Neural cell (in vitro differentiated cells): ENCODE data around the gene KRTAP12-1. TPM values are rescaled to one million over a fixed set of nuclear protein-coding genes. Genes with fewer than 3 reads are reported as not detected.

Source experiments
- H2AFZ ChIP-seq: fragments of 200-600, 300-800 bp; sonication (generic), shearing (Covaris generic); 2 replicates; pipeline ENCODE4 v1.6.0; 2014; ENCODE audit warnings: low read depth, mild to moderate bottlenecking, antibody characterized with exemption, low read length, moderate library complexity
- H3F3A ChIP-seq: fragments of 200-600 bp; shearing (Covaris generic); 2 replicates; pipeline ENCODE4 v1.6.1; 2016; ENCODE audit warnings: mild to moderate bottlenecking, moderate library complexity, mixed read lengths, antibody characterized with exemption, low read length; ENCODE audit not compliant: insufficient read depth, poor library complexity, severe bottlenecking
- H3K27ac ChIP-seq: fragments of 200-600, 300-800 bp; sonication (generic), shearing (Covaris generic); 2 replicates; pipeline ENCODE4 v1.5.1; 2014; ENCODE audit warnings: mild to moderate bottlenecking, low read length, moderate library complexity
- H3K27me3 ChIP-seq: fragments of 300-800, 200-600 bp; sonication (generic), shearing (Covaris generic); 2 replicates; pipeline ENCODE4 v1.6.0; 2014; ENCODE audit warnings: mild to moderate bottlenecking, low read depth, low read length, moderate library complexity; ENCODE audit not compliant: insufficient read depth
- H3K36me3 ChIP-seq: fragments of 300-800, 200-600 bp; sonication (generic), shearing (Covaris generic); 2 replicates; pipeline ENCODE4 v1.5.1; 2014; ENCODE audit warnings: mild to moderate bottlenecking, antibody characterized with exemption, low read length, moderate library complexity; ENCODE audit not compliant: insufficient read depth
- H3K4me2 ChIP-seq: fragments of 300-800, 200-600 bp; sonication (generic), shearing (Covaris generic); 2 replicates; pipeline ENCODE4 v1.6.0; 2014; ENCODE audit warnings: mild to moderate bottlenecking, low read length
- H3K4me3 ChIP-seq: fragments of 300-800, 200-600 bp; sonication (generic), shearing (Covaris generic); 2 replicates; pipeline ENCODE4 v1.5.1; 2014; ENCODE audit warnings: mild to moderate bottlenecking, low read length, moderate library complexity
- H3K79me2 ChIP-seq: fragments of 200-600 bp; shearing (Covaris generic); replicated peaks from 2 replicates; pipeline ENCODE4 v1.6.0; 2014; ENCODE audit warnings: mild to moderate bottlenecking, low read length, moderate library complexity; ENCODE audit not compliant: insufficient read depth
- H3K9ac ChIP-seq: fragments of 300-800, 200-600 bp; sonication (generic), shearing (Covaris generic); 2 replicates; pipeline ENCODE4 v1.6.1; 2016; ENCODE audit warnings: mild to moderate bottlenecking, low read length, mixed read lengths
- H3K9me2 ChIP-seq: fragments of 200-600 bp; shearing (Covaris generic); 2 replicates; pipeline ENCODE4 v1.6.1; 2016; ENCODE audit warnings: mild to moderate bottlenecking, low read length, mixed read lengths; ENCODE audit not compliant: insufficient read depth
- H3K9me3 ChIP-seq: fragments of 200-600, 300-800 bp; sonication (generic), shearing (Covaris generic); 2 replicates; pipeline ENCODE4 v1.6.1; 2016; ENCODE audit warnings: mild to moderate bottlenecking, mixed run types, low read length, moderate library complexity, mixed read lengths
- H4K20me1 ChIP-seq: fragments of 200-600 bp; shearing (Covaris generic); 2 replicates; pipeline ENCODE4 v1.6.1; 2016; ENCODE audit warnings: mild to moderate bottlenecking, mixed run types; ENCODE audit not compliant: insufficient read depth
- CTCF ChIP-seq: fragments of 450-650 bp; IDR thresholded peaks from 2 replicates; pipeline ENCODE4 v1.5.1; 2014; ENCODE audit warnings: antibody characterized with exemption, mild to moderate bottlenecking, moderate library complexity; ENCODE audit not compliant: poor library complexity, severe bottlenecking
- EP300 ChIP-seq: fragments of 450-650 bp; conservative IDR thresholded peaks from 2 replicates; pipeline ENCODE4 v1.6.1; 2014; ENCODE audit warnings: antibody characterized with exemption, mild to moderate bottlenecking, moderate library complexity; ENCODE audit not compliant: poor library complexity, severe bottlenecking
- EZH2 ChIP-seq: fragments of 200-600, 300-800 bp; shearing (Covaris generic), sonication (generic); IDR thresholded peaks from 2 replicates; pipeline ENCODE4 v1.6.1; 2014; ENCODE audit warnings: antibody characterized with exemption, low read length, borderline replicate concordance, mild to moderate bottlenecking; ENCODE audit not compliant: insufficient read depth, poor library complexity, severe bottlenecking
- MXI1 ChIP-seq: fragments of 450-650 bp; conservative IDR thresholded peaks from 2 replicates; pipeline ENCODE4 v1.6.1; 2014; ENCODE audit warnings: antibody characterized with exemption, mild to moderate bottlenecking; ENCODE audit not compliant: poor library complexity, severe bottlenecking
- POLR2AphosphoS5 ChIP-seq: IDR thresholded peaks from 2 replicates; pipeline ENCODE4 v1.6.1; 2012
- RAD21 ChIP-seq: fragments of 450-650 bp; conservative IDR thresholded peaks from 2 replicates; pipeline ENCODE4 v1.6.1; 2014; ENCODE audit warnings: antibody characterized with exemption, mild to moderate bottlenecking, moderate library complexity
- REST ChIP-seq: IDR thresholded peaks from 2 replicates; pipeline ENCODE4 v1.6.1; 2012; ENCODE audit warnings: borderline replicate concordance
- SMC3 ChIP-seq: fragments of 450-650 bp; conservative IDR thresholded peaks from 2 replicates; pipeline ENCODE4 v1.6.1; 2014; ENCODE audit warnings: antibody characterized with exemption, mild to moderate bottlenecking, moderate library complexity; ENCODE audit not compliant: poor library complexity
- TAF1 ChIP-seq: IDR thresholded peaks from 2 replicates; pipeline ENCODE4 v1.6.1; 2012; ENCODE audit warnings: low read depth
- polyA plus RNA-seq: library from polyadenylated mRNA; depleted of rRNA; stranded (reverse); fragments of >200 nt; gene quantifications from 2 replicates; pipeline ENCODE4 v1.2.3, GENCODE V29; 2014

Gene KRTAP12-1
- polyA plus RNA-seq, 1 donor from 2014 or later = not detected

- Histone ChIP-seq H3K9me2 (no peaks in the 10 kb centered on the region), H3K9me3 (peaks cover 5% of the 10 kb centered on the region), H2AFZ (no peak overlapping the region), H3K27ac (no peak overlapping the region), H3K4me3 (no peak overlapping the region), H3K27me3 (no peaks in the 10 kb centered on the region), H4K20me1 (no peaks in the 10 kb centered on the region), H3F3A (no peaks in the 10 kb centered on the region), H3K4me2 (no peak overlapping the region), H3K36me3 (no peaks in the 10 kb centered on the region), H3K9ac (no peak overlapping the region), H3K79me2 (no peaks in the 10 kb centered on the region)
- TF ChIP-seq TAF1 (no peak), MXI1 (no peak), RAD21 (no peak), EZH2 (no peak), SMC3 (no peak), POLR2AphosphoS5 (no peak), REST (no peak), EP300 (no peak)
Measured at GRCh38 chr21:44687671-44688070, 5.7 kb upstream of the KRTAP12-1 start.

DNA sequence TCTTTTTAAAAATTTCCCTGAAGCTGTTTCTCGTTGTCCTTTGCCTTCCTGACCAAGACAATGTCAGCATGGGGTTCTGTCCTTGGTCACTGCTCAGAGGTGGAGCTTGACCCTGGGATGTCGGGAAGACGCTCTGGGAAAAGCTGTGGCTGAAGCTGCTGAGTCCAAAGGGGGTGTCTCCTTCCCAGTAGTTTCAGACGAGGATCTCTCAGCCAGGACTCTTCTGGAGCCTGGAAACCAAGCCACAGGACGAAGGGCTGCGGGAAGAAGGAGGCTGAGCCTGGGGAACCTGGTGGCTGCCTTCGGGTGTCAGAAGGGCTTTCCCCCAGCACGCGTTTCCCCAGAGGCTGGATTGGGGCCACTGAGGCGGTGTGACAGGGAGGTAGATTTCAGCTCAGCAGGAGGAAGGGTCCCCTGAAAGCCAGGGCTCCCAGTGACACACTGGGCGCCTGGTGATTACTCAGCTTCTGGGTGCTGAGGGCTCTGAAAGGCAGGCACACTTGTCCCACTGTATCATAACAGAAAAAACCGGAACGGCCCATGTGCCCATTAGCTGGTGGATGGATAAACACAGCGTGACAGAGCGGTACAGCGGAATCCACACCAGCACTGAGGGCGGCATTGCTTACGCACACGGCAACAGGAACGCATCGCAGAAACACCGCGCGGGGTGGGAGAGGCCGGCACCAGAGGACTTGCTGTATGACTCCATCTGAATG, 5.0 kb upstream of the KRTAP12-1 start:
- Histone ChIP-seq H3K27me3 (no peaks in the 10 kb centered on the region), H3K79me2 (no peaks in the 10 kb centered on the region), H3K27ac (no peak overlapping the region), H4K20me1 (no peaks in the 10 kb centered on the region), H3K9me2 (no peaks in the 10 kb centered on the region), H3K4me2 (no peak overlapping the region), H3F3A (no peaks in the 10 kb centered on the region), H2AFZ (no peak overlapping the region), H3K4me3 (no peak overlapping the region), H3K36me3 (no peaks in the 10 kb centered on the region), H3K9me3 (no peaks in the 10 kb centered on the region), H3K9ac (no peak overlapping the region)
- no peak for TF ChIP-seq MXI1
- TF ChIP-seq SMC3 = no peak
- TF ChIP-seq RAD21 = no peak
- no peak for TF ChIP-seq TAF1
- TF ChIP-seq CTCF = no peak
- no peak for TF ChIP-seq REST
- TF ChIP-seq EP300 = no peak
- TF ChIP-seq POLR2AphosphoS5 = no peak
